Muscle of back (tissue), 11 donors: Measurements from ENCODE around the gene AADACL3. TPM values are rescaled to one million over a fixed set of nuclear protein-coding genes. Genes with fewer than 3 reads are reported as not detected.

Experiments used
- DNase-seq, 3 donors: peaks; one replicate each; pipeline versions ENCODE4 v3.0.0 to v3.0.0-alpha.2; 2013
- polyA plus RNA-seq, 10 donors: library from polyadenylated mRNA; unstranded; fragments of 120-200 nt; gene quantifications; one replicate each; pipeline ENCODE4 v1.2.1, GENCODE V29; 2013; ENCODE audit not compliant: insufficient read length in 10 of 10

The AADACL3 gene
- polyA plus RNA-seq, 10 donors, result not detected

DNA sequence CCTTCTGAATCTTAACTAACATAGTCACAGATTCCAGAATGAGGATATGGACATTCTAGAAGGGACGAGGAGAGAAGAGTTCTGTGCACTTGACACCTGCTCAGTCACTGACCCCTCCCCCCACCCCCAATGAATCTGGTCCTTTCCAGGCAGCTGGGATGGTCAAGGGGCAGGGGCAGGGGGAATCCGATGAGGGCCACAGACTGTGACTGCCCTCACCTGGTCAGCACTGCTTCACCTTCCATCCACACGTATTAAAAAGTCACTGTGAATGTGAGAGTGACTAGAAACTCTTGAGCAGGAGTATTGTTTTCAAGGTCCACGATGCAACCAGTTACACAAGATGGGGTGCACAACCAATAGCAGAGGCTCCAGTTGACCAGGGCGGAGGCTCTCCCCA lies 48.1 kb downstream of the AADACL3 start:
- DNase-seq, result no peak

DNA sequence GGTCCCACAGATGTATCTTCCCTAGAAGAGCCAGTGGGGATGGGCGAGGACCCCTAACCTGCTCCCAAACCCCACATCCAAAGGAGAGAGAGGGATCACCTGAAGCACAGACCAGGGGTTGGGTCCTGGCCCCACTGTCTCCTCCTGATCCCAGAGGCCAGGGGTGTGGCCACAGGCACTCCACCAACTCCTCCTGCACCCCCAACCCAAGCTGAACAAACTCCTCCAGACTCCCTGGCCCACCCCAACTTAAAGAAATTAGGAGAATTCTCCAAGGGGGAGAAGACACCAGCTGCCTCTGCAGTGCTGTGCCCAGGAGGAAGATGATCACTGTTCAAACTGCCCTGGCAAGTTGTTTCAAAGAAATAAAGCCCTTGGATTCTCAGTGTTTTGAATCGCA lies 53.1 kb downstream of the AADACL3 start:
- no peak for DNase-seq

DNA sequence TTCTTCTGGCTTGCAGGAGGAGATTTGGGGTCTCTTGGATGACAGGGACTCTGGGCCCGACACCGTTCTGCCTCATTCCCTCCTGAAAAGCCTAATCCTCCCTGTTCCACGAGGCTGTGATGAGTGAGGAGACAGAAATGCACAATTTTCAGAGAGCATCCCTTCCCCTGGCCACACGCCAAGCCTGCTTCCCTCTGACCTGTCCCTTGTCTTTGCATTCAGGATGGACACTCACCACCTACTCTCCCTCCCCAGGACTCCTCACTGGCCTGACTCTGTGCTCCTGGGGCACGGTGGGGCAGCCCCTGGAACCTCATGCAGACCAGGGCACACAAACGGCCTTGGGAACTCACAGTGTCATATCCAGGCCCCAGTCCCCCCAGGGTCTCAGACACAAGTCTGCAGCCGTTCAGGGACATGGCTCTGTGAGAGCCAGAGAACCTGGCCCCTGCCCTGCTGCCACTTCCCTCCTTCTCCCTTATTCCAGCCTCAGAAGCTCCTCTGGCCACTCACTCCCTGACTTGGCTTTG lies 54.1 kb downstream of the AADACL3 start:
- DNase-seq, result no peak

DNA sequence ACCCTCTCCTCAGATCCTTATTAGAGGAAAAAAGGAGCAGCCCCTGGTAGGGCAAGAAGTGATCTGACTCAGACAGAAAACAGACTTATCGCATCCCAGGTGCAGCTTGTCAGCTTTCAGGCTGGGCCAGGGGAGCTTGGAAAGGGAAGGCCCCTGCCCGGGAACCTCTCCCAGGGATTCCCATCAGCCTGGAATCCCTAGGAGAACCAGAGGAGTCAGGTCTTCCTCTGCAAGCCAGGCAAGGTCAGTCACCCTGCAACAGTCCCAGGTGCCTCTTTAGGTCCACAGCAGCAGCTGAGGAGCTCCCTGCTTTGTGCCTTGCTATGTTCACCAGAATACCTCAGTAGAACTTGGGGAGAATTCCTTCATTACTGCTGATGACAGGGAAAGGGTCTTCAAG lies 54.7 kb downstream of the AADACL3 start:
- DNase-seq, result no peak

DNA sequence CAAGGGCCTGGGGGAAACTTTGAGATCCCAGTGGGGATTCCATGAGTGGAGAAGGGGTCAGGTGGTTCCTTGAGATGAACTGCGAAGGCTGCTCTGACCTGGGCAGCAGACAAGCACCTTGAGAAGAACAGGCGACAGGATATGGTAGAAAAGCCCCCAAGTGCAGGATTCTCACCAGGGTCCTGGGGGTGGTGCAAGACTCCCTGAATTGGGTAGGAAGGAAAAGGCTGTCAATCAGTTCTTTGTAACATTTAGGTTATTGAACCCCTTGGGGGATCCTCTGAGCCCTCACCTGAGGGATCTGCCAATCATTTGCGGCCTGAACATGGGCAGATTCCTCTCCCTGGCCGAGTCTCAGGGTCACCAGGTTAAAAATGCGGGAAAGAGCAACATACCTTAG lies 55.3 kb downstream of the AADACL3 start:
- DNase-seq, result no peak

DNA sequence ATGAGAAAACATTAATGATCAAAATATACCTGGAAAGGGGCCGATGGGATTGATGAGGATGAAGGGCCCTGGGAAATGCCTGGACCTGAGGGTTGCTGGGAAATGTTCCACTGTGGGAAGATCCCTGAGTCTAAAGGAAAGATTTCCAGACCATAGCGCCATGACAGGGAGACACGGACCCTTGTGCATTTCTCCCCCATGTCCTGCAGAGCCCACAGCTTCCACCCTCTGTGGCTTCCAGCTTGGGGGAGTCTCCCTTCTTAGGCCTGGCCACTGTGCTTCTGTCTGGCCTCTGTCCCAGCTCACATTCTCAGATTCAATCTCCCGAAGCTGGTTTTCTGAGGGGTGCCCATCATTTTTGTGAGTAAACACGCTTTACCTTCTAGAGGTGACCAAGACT lies 56.6 kb downstream of the AADACL3 start:
- DNase-seq, result no peak

DNA sequence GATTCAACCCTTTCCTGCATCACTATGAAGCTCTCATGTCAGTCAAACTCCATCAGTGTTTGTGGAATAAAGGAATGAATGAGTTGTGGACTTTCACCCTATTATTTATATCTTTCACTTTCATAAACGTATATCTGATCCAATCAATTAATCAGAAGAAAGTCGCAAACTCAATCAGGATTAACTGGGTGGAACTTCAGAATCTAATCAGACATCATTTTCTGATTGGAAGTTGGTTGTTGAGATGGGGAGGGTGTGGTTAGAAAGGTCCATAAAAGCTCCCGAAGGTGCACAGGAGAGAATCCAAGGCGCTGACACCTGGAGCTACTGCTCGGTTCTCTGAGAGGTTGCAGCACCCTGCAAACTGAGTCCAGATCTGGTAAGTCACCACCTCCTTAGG lies 57.5 kb downstream of the AADACL3 start, which contains the start of gene PRAMEF12:
Gene PRAMEF12 (plus strand): TSS at position 301 of the 400 bp plus-strand sequence. CDS start 1,130 bp downstream, outside the sequence.
- DNase-seq, result no peak

DNA sequence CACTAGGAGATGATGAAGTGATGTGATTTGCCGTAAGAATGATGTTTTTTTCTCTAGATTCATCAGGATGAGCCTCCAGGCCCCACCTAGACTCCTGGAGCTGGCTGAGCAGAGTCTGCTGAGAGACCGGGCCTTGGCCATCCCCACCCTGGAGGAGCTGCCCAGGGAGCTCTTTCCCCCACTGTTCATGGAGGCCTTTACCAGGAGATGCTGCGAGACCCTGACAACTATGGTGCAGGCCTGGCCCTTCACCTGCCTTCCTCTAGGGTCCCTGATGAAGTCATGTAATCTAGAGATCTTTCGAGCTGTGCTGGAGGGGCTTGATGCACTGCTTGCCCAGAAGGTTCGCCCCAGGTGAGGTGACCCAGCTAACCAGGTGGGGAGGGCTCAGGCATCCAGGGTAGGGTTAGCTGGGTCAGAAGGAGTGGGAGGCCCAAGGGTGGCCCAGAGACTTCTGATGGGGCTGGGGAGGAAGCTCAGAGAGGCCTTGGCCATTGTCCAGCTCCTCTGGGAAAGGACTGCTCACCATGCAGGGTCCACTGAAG lies 59.0 kb downstream of the AADACL3 start:
- DNase-seq, result no peak

DNA sequence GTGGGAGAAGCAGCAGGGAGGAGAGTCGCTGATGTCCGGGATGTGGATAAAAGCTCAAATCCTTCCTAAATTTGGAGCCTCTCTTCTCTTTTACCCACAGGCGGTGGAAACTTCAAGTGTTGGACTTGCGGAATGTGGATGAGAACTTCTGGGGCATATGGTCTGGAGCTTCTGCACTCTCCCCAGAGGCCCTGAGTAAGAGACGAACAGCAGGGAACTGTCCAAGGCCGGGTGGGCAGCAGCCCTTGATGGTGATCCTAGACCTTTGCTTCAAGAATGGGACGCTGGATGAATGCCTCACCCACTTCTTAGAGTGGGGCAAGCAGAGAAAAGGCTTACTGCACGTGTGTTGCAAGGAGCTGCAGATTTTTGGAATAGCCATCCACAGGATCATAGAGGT lies 59.5 kb downstream of the AADACL3 start:
- no peak for DNase-seq

DNA sequence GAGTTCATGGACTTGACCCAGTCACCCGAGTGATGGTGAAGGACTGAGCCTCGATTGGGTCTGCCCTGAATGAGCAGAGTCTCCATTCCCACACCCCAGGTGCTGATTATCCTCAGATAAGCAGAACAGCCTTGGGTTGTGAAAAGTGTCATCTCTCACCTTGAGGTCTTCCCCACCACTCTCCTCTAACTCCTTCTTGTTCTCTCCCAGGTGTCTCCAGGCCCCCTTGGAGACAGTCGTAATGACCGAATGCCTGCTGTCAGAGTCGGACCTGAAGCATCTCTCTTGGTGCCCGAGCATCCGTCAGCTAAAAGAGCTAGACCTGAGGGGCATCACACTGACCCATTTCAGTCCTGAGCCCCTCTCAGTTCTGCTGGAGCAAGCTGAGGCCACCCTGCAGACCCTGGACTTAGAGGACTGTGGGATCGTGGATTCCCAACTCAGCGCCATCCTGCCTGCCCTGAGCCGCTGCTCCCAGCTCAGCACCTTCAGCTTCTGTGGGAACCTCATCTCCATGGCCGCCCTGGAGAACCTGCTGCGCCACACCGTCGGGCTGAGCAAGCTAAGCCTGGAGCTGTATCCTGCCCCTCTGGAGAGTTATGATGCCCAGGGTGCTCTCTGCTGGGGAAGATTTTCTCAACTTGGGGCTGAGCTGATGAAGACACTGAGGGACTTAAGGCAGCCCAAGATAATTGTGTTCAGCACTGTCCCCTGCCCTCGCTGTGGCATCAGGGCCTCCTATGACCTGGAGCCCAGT lies 61.1 kb downstream of the AADACL3 start:
- DNase-seq, result no peak

Other genes starting within 250 kb of the AADACL3 start
- 10 to 100 TPM; 11.8 to 25.6 (median 17.0) TPM for gene DHRS3, start 97.9 kb upstream of the AADACL3 start, polyA plus RNA-seq
- not detected for gene AADACL4, start 72.0 kb upstream of the AADACL3 start, polyA plus RNA-seq
- 1 to 10 TPM in 2 of 10 donors, under 1 TPM in 7, not detected in 1; 0.12 to 1.5 (median 0.52) TPM for gene CFAP107, start 30.1 kb downstream of the AADACL3 start, polyA plus RNA-seq
- gene PRAMEF12, start 57.6 kb downstream of the AADACL3 start, polyA plus RNA-seq, result not detected
- gene PRAMEF1, start 75.3 kb downstream of the AADACL3 start, polyA plus RNA-seq, result not detected
- not detected for gene PRAMEF11, start 115.3 kb downstream of the AADACL3 start, polyA plus RNA-seq
- gene HNRNPCL1, start 132.6 kb downstream of the AADACL3 start, polyA plus RNA-seq, result not detected
- not detected for gene PRAMEF2, start 141.0 kb downstream of the AADACL3 start, polyA plus RNA-seq
- gene PRAMEF4, start 170.1 kb downstream of the AADACL3 start, polyA plus RNA-seq, result not detected
- not detected for gene PRAMEF10, start 182.2 kb downstream of the AADACL3 start, polyA plus RNA-seq
- gene PRAMEF7, start 200.5 kb downstream of the AADACL3 start, polyA plus RNA-seq, result not detected
- gene PRAMEF6, start 231.5 kb downstream of the AADACL3 start, polyA plus RNA-seq, result not detected